ENCODE results near the gene ZNF317.

GRCh38 chr19:9116547-9116946, 23.6 kb upstream of the ZNF317 start:
- TF ChIP-seq EZH2 (IDR thresholded peaks at IDR 0.05; ENCODE audit: insufficient read depth, poor library complexity, severe bottlenecking) (no peak), EZH2phosphoT487 (IDR thresholded peaks at IDR 0.05; ENCODE audit: insufficient read depth, low read depth) (no peak)
